Measurements from ENCODE around the gene PROX2.

DNA sequence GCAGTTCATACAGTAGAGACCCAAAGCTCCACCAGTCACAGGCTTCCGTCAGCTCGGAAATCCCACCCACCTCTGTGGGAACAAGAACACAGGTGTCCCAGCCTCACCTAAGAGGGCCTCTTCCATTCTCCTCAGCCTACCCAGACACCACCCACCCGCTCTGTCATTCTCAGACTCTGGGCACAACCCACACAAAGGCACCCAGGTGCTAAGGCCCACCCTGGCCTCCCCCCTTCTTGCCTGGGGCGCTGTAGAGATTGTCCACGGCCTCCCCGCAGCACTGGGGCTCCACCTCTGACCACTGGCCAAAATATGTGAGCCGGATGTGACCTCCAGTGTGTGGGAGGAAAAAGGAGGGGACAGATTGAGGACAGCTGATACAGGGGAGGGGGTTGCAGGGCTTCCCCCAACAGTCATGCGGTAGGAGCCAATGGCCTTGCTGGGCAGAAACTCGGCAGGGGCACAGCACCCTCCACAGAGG lies 33.0 kb upstream of the PROX2 start:
- TF ChIP-seq TAF1 (IDR thresholded peaks at IDR 0.05; ENCODE audit: borderline replicate concordance, low read depth, low read length): no peak
- TF ChIP-seq POLR2A (IDR thresholded peaks at IDR 0.05; ENCODE audit: low read depth, low read length): no peak
- TF ChIP-seq POLR2AphosphoS5 (IDR thresholded peaks at IDR 0.05; ENCODE audit: low read depth, low read length): no peak
